NCI-H1048 (cell line): ENCODE results near the gene FOXP4.
"Not testable (repeated sequence)": the region's sequence is repeated elsewhere in the genome, so short reads cannot be mapped to it uniquely, and the experiment has no call there.

Experiments
- DNase-seq: peaks from one replicate; lab custom pipeline; 2025; lab: John Stamatoyannopoulos, UW

The FOXP4 gene

GRCh38 chr6:41599015-41599851 lies 53.1 kb downstream of the FOXP4 start:
- DNase-seq = no peak

- no peak for DNase-seq
These were observed 53.8 kb downstream of the FOXP4 start for GRCh38 chr6:41599852-41600445.

DNA sequence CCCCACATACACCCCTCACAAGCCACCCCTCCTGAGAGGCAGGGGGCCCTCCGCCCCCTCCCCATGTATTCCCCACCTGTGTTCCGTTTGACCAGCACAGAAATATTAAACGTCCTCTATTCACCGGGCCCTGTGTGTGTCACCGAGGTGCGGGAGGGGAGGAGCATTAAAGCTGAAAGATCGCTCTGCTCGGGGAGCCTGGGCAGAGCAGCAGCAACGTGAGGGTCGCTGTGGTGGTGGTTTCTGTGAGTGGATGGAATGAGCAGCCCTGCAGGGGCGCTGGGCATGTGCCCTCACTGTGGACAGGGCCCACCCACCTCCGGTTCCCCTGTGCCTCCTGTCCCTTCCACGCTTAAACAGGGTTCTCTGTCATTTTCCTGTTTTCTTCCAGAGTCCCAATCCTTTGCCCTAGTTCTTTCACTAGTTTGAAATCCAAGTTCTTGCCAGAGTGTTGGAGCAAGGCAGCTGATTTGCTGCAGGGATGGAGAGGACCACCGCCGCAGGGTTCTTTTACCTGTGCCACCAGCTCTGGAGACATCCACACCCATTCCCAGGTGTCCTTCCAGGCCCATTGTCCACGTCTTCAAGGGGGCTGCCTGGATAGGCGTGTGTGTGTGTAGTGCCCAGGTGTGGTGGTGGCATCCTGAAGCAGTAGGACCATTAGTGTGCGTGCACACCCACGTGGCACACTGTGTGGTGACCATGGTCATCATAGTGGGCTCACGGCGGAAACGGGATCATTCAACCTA lies 54.5 kb downstream of the FOXP4 start:
- no peak for DNase-seq

DNA sequence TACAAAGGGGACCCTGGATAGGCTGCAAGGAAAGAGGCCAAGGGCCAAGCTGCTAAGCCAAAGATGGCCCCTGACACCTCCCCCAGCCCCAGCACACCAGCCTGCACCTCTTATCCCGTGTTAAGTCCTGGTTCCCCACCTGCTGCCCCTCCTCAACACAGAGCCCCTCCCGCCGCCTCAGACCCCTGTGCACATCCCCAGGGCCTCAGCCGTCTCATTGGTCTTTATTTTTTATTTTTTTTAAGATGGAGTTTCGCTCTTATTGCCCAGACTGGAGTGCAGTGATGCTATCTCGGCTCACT lies 55.0 kb downstream of the FOXP4 start:
- DNase-seq = no peak

GRCh38 chr6:41602422-41602743 lies 56.2 kb downstream of the FOXP4 start:
- DNase-seq = no peak

DNA sequence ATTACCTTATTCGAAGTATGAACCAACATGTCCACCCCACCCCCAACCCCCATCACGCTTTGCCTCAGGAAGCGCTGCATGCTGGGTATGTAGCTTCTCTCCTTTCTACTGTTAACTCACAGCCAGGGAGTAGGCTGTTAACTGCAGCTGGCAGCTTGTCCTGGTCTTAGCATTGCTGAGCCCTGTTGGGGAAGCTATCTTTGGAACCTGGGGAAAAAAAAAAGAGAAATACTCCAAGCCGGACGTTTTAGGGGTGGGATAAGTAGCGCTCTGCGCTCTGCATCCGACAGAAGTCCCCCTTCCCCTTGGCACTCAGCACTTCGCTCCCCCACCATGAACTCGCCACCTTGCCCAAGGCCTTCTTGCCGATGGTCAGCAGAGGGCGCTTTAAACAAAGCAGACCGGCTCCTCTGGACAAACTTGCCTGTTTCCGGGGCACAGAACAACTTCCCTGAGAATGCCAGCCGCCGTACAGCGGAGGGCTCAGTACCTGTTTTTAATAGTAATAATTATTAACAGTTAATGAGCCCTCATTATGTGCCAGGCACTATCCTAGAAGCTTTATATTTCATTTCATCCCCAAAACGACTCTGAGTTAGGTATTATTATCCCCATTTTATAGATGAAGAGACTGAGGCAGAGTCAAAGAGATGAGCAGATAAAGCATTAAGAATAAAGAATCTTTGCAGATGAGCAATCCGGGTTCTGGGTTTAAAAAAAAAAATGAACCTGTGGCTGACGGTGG lies 56.9 kb downstream of the FOXP4 start:
- peak; percentile 36 for DNase-seq

DNA sequence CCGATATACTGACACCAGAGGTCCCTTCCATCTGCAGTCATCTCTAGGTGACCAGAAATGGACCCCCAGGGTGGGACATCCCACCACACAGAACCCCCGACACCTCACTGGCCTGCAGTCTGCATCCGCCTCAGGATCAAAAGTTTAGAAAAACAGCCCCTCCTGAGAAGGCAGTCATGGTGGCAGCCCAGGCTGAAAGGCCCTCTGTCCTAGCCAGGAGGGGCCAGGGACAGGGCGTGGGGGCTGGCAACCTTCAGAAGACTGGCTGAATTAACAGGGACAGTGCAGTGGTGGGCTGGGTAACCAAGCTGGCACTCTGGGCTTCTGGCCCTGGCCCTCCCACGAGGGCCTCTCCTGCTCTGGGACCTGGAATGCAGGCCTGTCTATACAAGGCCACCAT lies 57.8 kb downstream of the FOXP4 start:
- no peak for DNase-seq

DNA sequence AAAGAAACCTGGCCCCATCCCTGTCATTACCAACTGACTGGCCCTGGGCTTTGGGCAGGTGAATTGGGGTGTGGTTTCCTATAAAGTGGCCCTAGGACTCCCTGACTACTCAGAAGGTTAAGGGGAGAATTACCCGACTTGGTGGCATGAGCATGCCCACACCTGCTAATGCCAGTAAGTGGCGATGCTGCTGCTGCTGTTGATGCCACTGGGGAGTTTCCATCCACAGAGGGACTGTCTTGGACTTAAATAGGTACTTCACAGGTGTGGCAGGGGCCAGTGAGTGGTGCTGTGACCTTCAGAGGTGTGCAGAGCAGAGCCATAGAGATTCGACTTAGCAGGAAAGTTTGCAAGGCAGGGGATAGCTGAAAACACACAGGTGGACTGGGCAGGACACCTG lies 59.5 kb downstream of the FOXP4 start:
- no peak for DNase-seq

- no peak for DNase-seq
These were observed 60.9 kb downstream of the FOXP4 start for GRCh38 chr6:41607036-41607435.

DNA sequence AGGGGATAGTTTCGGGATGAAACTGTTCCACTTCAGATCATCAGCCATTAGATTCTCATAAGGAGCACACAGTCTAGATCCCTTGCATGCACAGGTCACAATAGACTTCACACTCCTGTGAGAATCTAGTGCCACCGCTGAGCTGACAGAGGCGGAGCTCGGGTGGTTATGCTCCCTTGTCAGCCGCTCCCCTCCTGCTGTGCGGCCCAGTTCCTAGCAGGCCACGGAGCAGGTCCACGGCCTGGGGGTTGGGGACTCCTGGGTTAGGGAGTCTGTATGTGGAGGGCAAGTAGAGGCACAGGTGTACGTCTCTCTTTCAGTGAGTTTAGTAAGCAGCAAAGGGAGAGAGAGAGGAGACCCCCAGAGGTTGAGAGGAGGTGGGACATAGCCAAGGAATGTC lies 61.6 kb downstream of the FOXP4 start:
- no peak for DNase-seq

DNA sequence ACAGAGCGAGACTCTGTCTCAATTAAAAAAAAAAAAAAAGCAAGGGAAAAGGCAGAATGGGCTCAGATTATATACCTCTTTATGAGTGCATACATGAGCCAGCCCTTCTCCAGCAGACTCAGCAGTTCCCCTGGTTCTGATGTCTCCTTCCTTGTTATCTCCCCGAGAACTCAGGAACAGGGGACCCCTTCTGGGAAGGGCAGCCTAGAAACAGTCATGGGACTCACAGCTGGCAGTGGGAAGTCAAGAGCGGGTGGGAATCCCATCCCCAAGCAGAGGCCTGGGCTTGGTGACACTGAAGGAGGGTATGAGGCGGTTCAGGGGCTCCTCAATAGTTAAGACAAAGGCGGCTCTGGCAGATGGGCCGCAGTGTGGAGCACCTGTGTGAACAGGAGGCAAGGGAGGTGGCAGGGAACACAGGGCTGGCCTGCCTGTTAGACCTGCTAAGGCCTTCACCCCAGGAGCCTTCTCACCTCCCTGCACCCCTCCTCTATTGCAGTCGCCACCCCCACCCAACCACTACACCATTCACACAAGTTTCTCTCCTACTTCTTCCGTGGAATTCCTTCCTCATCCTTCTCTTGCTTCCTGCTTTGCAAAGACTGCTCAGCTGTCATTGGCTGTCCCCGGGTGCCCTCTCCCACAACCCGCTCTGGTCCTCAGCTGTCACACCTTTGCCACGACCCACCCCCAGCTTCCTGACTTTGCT lies 62.4 kb downstream of the FOXP4 start:
- DNase-seq = no peak

DNA sequence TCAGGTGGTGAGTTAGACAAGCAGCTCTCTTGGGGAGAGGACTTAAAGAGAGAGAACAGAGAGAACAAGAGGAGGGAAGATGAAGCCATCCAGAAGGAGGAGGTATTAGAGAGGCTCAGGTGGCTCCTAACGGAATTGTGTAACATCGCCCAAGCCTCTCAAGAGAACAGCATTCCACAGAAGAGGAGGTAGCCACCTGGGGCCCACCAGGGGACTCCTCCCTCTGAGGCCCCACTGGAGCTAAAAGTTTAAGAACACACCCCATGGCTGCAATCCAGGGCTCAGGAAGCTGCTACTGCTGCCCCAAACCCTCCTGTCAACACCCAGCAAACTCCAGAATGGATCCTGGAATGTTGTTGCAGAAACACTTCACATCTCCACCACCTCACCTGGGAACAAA lies 68.5 kb downstream of the FOXP4 start:
- DNase-seq = no peak

- DNase-seq = no peak
These were observed 69.1 kb downstream of the FOXP4 start for GRCh38 chr6:41615311-41615710.

GRCh38 chr6:41618598-41618997 lies 72.4 kb downstream of the FOXP4 start:
- no peak for DNase-seq

DNA sequence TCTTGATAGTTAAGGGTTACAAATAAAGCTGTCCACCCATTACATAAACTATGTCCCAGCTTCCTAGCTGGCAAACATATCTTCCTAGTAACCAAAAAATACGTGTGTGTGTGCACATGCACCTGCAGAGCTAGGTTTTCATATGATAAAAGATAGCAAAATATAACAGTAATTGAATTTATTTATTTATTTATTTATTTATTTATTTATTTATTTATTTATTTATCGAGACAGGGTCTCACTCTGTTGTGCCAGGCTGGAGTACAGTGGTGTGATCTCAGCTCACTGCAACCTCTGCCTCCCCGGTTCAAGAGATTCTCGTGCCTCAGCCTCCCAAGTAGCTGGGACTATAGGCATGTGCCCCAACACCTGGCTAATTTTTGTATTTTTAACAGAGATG lies 73.0 kb downstream of the FOXP4 start:
- not testable (repeated sequence) for DNase-seq

GRCh38 chr6:41621367-41621766 lies 75.2 kb downstream of the FOXP4 start:
- no peak for DNase-seq

DNA sequence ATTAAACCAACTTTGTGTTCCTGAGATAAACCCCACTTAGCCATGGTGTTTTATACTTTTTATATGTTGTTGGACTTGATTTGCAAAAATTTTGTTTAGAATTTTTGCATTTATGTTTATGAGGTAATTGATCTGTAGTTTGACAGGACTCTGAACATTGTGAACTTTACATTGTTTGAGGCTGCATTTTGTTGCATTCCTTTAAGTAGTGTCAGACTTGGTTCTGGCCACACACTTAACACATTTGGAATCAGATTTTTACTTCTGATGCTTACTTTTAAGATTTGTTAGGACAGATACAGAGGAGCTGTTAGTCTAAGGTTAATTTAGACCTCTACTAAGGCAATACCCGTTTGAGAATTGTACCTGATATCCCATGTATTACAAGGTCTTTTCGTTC lies 75.6 kb downstream of the FOXP4 start:
- DNase-seq = no peak

- no peak for DNase-seq
These were observed 76.2 kb downstream of the FOXP4 start for GRCh38 chr6:41622206-41622988.

DNA sequence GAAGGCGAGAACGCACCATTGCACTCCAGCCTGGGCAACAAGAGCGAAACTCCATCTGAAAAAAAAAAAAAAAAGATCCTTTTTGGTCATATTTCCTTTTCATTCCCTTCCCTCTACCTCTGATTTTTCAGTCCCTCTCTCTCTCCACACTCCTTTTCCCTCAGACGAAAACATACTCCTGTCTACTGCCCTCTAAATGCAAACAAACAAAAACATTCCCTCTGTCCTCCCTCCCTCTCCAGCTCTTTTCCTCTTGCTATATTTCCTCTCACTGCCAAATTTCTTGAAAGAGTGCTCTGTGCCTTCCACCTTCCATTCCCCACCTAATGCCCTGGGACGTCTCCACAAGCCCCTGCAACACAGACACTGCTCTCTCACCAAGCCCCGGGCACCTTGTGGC lies 77.1 kb downstream of the FOXP4 start:
- no peak for DNase-seq

DNA sequence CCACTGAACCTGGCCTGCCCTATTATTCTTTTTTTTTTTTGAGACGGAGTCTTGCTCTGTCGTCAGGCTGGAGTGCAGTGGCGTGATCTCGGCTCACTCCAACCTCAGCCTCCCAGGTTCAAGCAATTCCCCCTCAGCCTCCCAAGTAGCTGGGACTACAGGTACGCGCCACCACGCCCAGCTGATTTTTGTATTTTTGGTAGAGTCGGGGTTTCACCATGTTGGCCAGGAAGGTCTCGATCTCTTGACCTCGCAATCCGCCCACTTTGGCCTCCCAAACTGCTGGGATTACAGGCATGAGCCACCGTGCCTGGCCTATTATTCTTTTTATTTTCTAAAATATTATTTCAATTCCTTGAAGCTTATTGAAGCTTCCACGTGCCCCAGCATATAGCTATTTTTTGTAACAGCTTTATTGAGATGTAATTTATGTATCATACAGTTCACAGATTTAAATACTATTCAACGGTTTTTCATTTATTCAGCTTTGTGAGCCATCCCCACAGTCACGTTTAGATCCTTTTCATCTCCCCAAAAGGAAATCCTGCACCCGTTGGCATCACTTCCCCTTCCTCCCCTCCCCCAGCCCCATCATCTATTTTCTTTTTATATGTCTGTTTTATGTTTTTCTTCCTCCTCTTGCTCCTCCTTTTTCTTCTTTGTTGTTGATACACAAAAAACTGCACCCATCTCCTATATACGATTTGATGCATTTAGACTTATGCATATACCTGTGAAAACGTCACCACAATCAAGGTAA lies 78.6 kb downstream of the FOXP4 start:
- no peak for DNase-seq

GRCh38 chr6:41625442-41625841 lies 79.3 kb downstream of the FOXP4 start:
- no peak for DNase-seq
